HG03469 (cell line): ENCODE results near the gene FLT1.

ENCODE experiments used
- ATAC-seq: cut with Tn5 transposase; IDR thresholded peaks from one replicate; pipeline ENCODE4 v1.9.1; 2021; ENCODE audit warnings: mild to moderate bottlenecking, moderate library complexity, moderate number of reproducible peaks; ENCODE audit not compliant: unreplicated experiment

Gene FLT1

GRCh38 chr13:28490061-28490460, 4.9 kb downstream of the FLT1 start:
- no peak for ATAC-seq

- ATAC-seq: no peak
Observed at GRCh38 chr13:28489524-28489931, 5.4 kb downstream of the FLT1 start.

GRCh38 chr13:28488376-28489005, 6.4 kb downstream of the FLT1 start:
- ATAC-seq: no peak

GRCh38 chr13:28485996-28486543, 8.9 kb downstream of the FLT1 start:
- ATAC-seq: no peak

GRCh38 chr13:28485551-28485950, 9.4 kb downstream of the FLT1 start:
- ATAC-seq: no peak

- no peak for ATAC-seq
Observed at GRCh38 chr13:28485097-28485496, 9.8 kb downstream of the FLT1 start.

GRCh38 chr13:28483313-28483931, 11.5 kb downstream of the FLT1 start:
- no peak for ATAC-seq

- ATAC-seq: no peak
Observed at GRCh38 chr13:28479005-28479404, 15.9 kb downstream of the FLT1 start.

GRCh38 chr13:28478127-28478526, 16.8 kb downstream of the FLT1 start:
- ATAC-seq: no peak

- no peak for ATAC-seq
Observed at GRCh38 chr13:28477709-28477973, 17.3 kb downstream of the FLT1 start.

GRCh38 chr13:28476919-28477708, 17.8 kb downstream of the FLT1 start:
- ATAC-seq: no peak

GRCh38 chr13:28475916-28476725, 18.8 kb downstream of the FLT1 start:
- no peak for ATAC-seq

- ATAC-seq: no peak
Observed at GRCh38 chr13:28474491-28475134, 20.3 kb downstream of the FLT1 start.

GRCh38 chr13:28473044-28473443, 21.9 kb downstream of the FLT1 start:
- ATAC-seq: no peak

GRCh38 chr13:28471421-28471820, 23.5 kb downstream of the FLT1 start:
- ATAC-seq: no peak

- no peak for ATAC-seq
Observed at GRCh38 chr13:28470296-28470695, 24.6 kb downstream of the FLT1 start.

GRCh38 chr13:28469316-28469715, 25.6 kb downstream of the FLT1 start:
- no peak for ATAC-seq

GRCh38 chr13:28468023-28468915, 26.7 kb downstream of the FLT1 start:
- no peak for ATAC-seq

GRCh38 chr13:28467034-28467433, 27.9 kb downstream of the FLT1 start:
- no peak for ATAC-seq

- ATAC-seq: no peak
Observed at GRCh38 chr13:28466151-28466550, 28.8 kb downstream of the FLT1 start.
